ENCODE data around the gene KCNK1.

DNA sequence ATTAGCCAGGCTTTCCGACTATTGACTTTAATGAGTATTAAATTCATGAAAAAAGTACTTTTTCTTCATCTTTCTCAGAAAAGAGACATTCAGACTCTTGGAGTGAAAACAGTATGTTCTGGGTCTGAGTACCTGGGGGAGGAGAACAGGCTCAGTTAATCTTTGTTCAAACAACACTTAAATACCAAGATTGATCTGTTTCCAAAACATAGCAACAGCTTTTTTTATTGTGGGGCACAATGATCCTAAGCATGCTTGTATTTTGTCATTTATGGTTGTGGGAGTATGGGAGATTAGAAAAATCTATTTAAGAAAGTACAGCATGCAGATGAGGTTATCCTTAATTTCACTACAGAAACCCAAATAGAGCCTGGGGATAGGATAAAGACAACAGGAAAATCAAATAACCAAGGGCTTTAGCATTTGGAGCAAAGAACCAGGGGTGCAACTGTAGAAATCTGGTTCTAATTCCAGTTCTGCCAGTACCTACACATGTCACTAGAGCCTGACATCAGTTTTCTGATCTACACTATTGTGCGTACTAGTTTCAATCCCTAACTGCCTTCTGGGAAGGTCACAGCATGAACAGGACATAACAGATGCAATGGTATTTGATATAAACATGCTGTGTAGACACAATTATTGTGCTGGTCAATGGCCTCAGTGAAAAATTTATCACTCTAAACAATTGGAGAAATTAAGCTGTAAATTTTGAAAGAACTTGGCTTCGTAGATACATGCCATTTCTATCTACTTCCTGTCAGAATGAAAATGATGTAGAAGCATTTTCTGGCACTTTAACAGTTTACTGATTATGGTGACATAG is 91.2 kb downstream of the KCNK1 start:
- TF ChIP-seq, protein P1, sequence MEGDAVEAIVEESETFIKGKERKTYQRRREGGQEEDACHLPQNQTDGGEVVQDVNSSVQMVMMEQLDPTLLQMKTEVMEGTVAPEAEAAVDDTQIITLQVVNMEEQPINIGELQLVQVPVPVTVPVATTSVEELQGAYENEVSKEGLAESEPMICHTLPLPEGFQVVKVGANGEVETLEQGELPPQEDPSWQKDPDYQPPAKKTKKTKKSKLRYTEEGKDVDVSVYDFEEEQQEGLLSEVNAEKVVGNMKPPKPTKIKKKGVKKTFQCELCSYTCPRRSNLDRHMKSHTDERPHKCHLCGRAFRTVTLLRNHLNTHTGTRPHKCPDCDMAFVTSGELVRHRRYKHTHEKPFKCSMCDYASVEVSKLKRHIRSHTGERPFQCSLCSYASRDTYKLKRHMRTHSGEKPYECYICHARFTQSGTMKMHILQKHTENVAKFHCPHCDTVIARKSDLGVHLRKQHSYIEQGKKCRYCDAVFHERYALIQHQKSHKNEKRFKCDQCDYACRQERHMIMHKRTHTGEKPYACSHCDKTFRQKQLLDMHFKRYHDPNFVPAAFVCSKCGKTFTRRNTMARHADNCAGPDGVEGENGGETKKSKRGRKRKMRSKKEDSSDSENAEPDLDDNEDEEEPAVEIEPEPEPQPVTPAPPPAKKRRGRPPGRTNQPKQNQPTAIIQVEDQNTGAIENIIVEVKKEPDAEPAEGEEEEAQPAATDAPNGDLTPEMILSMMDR (IDR thresholded peaks at IDR 0.05 in 4 of 5, conservative IDR thresholded peaks at IDR 0.05 in 1 of 5), result no peak
- TF ChIP-seq POLR2A (IDR thresholded peaks at IDR 0.05), result no peak
